ENCODE results near the gene ZEB1. TPM values are rescaled to one million over a fixed set of nuclear protein-coding genes. Genes with fewer than 3 reads are reported as not detected.

The ZEB1 gene
- total RNA-seq, 1 experiment from 2014 or later, result 0.39 TPM

DNA sequence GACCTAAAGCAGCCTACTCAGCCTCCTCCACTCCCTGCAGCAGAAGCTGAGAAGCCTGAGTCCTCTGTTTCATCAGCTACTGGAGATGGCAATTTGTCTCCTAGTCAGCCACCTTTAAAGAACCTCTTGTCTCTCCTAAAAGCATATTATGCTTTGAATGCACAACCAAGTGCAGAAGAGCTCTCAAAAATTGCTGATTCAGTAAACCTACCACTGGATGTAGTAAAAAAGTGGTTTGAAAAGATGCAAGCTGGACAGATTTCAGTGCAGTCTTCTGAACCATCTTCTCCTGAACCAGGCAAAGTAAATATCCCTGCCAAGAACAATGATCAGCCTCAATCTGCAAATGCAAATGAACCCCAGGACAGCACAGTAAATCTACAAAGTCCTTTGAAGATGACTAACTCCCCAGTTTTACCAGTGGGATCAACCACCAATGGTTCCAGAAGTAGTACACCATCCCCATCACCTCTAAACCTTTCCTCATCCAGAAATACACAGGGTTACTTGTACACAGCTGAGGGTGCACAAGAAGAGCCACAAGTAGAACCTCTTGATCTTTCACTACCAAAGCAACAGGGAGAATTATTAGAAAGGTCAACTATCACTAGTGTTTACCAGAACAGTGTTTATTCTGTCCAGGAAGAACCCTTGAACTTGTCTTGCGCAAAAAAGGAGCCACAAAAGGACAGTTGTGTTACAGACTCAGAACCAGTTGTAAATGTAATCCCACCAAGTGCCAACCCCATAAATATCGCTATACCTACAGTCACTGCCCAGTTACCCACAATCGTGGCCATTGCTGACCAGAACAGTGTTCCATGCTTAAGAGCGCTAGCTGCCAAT, 202.2 kb downstream of the ZEB1 start:
- no peaks in the 10 kb centered on the region for H3K79me2 ChIP-seq (ENCODE audit: insufficient read depth, low read length)
- H4K91ac ChIP-seq (ENCODE audit: insufficient read length, low read depth, low read length), result no peak overlapping the region
- no peak overlapping the region for H4K8ac ChIP-seq (replicated peaks; ENCODE audit: insufficient read length, low read depth, low read length)
- H3K4me2 ChIP-seq (ENCODE audit: insufficient read depth, insufficient read length, low read length), result no peak overlapping the region
- no peak overlapping the region for H3K9ac ChIP-seq (ENCODE audit: extremely low read depth, insufficient read length, low read length)
- H3K23me2 ChIP-seq (ENCODE audit: insufficient read length, low read depth, low read length, poor library complexity, severe bottlenecking), result no peaks in the 10 kb centered on the region
- H2BK15ac ChIP-seq (ENCODE audit: low read depth, low read length), result no peak overlapping the region
- H3K14ac ChIP-seq (ENCODE audit: insufficient read depth, low read length), result no peak overlapping the region
- peaks cover 0 to 5% (median 0%) of the 10 kb centered on the region in 3 experiments; a peak in 2 of 7 replicates for H3K36me3 Mint-ChIP-seq (ENCODE audit: insufficient read depth in 1 of 3, low read depth in 3 of 3)
- H3K27ac ChIP-seq (ENCODE audit: insufficient read length, low read depth, low read length), result no peak overlapping the region
- H3K79me1 ChIP-seq (ENCODE audit: insufficient read depth, low read depth, low read length, poor library complexity, severe bottlenecking), result no peaks in the 10 kb centered on the region
- H3K27me3 Mint-ChIP-seq (ENCODE audit: low read depth), result no peaks in the 10 kb centered on the region
- no peak for DNase-seq
- no peak overlapping the region for H3K23ac ChIP-seq (ENCODE audit: insufficient read length, low read depth, low read length)
- no peaks in the 10 kb centered on the region for H3K9me3 Mint-ChIP-seq
- H4K20me1 ChIP-seq (ENCODE audit: control insufficient read depth, insufficient read depth, insufficient read length), result no peaks in the 10 kb centered on the region
- WGBS (ENCODE audit: extremely low coverage, insufficient read length, low lambda C conversion rate), result no CpG with 5 or more reads among the region's 4 CpGs
- no peak overlapping the region for H3T11ph ChIP-seq (ENCODE audit: low read length)
- H3K4me3 Mint-ChIP-seq, result no peak overlapping the region
- H3K56ac ChIP-seq (ENCODE audit: insufficient read length, low read depth, low read length), result no peak overlapping the region
- H2BK20ac ChIP-seq (ENCODE audit: low read depth, low read length, poor library complexity, severe bottlenecking), result no peak overlapping the region
- no peaks in the 10 kb centered on the region for H3K27me3 ChIP-seq (ENCODE audit: insufficient read depth, low read length)
- H2BK120ac ChIP-seq (ENCODE audit: low read depth, low read length, poor library complexity, severe bottlenecking), result no peak overlapping the region
- no peak overlapping the region for H3K27ac Mint-ChIP-seq
- H3K4me1 ChIP-seq (ENCODE audit: insufficient read depth, low read length), result peaks cover 4% of the 10 kb centered on the region; the same call in 1 of the 2 replicates
- TF ChIP-seq, protein P1, sequence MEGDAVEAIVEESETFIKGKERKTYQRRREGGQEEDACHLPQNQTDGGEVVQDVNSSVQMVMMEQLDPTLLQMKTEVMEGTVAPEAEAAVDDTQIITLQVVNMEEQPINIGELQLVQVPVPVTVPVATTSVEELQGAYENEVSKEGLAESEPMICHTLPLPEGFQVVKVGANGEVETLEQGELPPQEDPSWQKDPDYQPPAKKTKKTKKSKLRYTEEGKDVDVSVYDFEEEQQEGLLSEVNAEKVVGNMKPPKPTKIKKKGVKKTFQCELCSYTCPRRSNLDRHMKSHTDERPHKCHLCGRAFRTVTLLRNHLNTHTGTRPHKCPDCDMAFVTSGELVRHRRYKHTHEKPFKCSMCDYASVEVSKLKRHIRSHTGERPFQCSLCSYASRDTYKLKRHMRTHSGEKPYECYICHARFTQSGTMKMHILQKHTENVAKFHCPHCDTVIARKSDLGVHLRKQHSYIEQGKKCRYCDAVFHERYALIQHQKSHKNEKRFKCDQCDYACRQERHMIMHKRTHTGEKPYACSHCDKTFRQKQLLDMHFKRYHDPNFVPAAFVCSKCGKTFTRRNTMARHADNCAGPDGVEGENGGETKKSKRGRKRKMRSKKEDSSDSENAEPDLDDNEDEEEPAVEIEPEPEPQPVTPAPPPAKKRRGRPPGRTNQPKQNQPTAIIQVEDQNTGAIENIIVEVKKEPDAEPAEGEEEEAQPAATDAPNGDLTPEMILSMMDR (conservative IDR thresholded peaks at IDR 0.05), result no peak
- no peak overlapping the region for H3K18ac ChIP-seq (ENCODE audit: insufficient read length, low read depth, low read length)
- H2BK5ac ChIP-seq (ENCODE audit: insufficient read length, low read length), result no peak overlapping the region
- no peak overlapping the region for H4K5ac ChIP-seq (ENCODE audit: insufficient read length, low read depth, low read length)
- H2BK12ac ChIP-seq (ENCODE audit: insufficient read length, low read depth, low read length), result no peak overlapping the region
- H3K4me1 Mint-ChIP-seq, result peaks cover 12 to 13% of the 10 kb centered on the region in 2 experiments
- H3K9me3 ChIP-seq (ENCODE audit: control insufficient read depth, low read depth, low read length), result no peaks in the 10 kb centered on the region
- H2AK5ac ChIP-seq (ENCODE audit: insufficient read length, low read length), result no peak overlapping the region
- no peak overlapping the region for H2AFZ ChIP-seq (ENCODE audit: low read length)
- H3K4ac ChIP-seq (ENCODE audit: low read depth, low read length), result no peak overlapping the region
